NCI-H748 treated with DMSO at 0.1 percent for 48 hours (cell line): ENCODE measurements around the gene AKR1C1.
"Not testable (repeated sequence)": the region's sequence is repeated elsewhere in the genome, so short reads cannot be mapped to it uniquely, and the experiment has no call there.

Experiments
- DNase-seq: peaks from one replicate; lab custom pipeline; 2025; lab: John Stamatoyannopoulos, UW

The AKR1C1 gene

DNA sequence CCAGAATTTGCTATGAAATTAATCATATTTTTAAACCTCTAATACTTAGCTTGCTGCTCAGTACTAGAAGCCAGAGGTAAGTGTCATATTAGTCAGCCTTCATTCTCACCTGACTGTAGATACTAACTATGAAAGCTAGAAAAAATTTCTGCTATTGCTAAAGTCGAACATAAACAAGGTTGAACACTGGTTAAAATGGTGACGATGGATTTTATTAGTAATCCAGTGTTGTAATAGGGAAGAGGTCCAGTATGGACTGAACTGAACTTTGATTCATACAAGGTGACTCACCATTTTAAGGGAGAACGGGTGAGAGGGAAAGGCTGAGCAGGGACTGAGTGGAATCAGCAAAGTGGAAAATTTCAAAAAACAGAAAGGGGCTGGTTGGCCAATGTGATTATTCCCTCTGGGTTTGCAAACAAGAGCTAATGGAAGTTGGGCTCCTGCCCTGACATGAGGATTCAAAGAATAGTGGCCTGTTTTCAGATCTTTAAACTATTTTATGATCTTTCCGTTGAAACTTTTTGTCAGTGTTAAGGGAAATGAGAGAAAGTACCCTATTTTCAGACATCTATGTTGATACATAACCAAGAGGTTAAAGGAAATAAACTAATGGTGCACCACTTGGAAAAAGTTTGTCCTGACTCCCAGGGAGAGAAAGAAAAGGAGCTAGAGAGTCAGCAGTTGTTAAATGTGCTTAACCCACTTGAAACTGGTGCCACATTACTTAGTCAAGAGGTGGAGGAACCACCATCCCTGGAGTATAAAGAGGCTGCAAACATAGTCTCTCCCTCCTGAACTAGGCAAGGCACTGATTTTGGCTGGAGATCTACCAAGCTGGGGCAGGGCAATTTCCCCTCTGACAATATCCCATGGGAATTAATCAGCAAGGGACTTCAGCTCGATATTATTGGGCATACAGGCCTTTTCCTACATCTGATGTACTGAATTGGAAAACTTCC lies 15.3 kb upstream of the AKR1C1 start:
- no peak for DNase-seq

DNA sequence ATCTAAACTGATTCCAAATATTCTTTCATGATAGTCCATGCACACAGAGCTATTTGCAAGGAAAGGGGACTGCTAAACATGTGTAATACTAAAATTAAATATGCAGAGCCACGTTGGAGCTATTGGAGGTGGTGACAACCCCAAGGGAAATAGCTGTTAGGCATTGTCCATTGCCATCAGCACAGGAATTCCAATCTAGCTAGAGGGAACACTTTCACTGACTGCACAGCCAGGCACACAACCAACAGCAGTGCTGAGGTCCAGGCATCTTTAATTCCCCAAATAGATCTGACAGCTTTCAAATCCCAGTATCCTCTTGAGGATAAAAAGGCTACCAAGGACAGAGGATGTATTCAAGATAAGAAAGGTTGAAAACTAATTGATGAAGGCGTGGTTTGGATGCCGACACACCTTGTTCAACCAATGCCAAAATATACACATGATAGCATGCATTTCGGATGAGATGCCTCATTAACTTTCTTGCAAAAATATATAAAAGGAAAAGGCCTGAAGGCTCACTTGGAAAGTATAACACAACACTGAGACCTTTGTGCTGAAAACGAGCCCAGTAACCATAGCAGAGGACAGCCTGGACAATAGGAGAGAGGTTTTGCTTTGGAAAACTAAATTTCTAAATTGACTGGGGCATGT lies 11.6 kb upstream of the AKR1C1 start:
- DNase-seq: not testable (repeated sequence)

DNA sequence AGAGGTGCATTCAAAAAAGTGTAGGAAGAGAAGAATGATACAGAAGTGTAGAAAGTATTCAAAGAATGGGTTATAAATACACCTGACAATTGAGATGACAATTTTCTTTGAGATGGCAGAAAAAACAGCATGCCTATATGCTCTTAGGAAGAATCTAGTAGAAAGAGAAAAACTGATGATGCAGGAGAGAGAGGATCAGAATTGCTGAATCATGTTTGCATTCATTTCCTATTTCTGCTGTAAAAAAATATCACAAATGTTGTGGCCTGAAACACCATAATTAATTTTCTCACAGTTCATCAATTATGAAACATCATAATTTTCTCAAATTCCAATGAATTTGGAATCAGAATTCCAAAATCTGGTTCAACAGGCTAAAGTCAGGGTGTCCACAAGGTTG lies 9.8 kb upstream of the AKR1C1 start:
- no peak for DNase-seq

DNA sequence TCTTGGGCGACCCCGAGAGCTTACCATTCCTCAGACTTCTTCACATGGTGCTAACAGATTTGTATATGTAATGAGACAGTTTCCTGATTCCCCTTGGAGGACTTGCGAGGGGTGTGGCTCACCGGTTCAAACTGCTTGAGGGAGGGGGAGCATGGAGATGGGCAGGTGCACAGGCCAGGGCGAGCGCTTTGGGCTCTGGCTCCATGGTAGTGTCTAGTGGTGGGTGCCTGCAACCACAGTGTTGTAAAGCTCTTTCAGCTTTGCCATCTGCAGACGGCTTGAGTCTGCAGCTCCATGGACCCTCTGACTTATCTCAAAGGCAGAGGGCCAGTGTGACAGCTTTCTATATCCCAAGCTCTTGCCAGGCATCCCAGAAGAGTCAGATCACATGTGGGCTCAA lies 7.1 kb upstream of the AKR1C1 start:
- not testable (repeated sequence) for DNase-seq

DNA sequence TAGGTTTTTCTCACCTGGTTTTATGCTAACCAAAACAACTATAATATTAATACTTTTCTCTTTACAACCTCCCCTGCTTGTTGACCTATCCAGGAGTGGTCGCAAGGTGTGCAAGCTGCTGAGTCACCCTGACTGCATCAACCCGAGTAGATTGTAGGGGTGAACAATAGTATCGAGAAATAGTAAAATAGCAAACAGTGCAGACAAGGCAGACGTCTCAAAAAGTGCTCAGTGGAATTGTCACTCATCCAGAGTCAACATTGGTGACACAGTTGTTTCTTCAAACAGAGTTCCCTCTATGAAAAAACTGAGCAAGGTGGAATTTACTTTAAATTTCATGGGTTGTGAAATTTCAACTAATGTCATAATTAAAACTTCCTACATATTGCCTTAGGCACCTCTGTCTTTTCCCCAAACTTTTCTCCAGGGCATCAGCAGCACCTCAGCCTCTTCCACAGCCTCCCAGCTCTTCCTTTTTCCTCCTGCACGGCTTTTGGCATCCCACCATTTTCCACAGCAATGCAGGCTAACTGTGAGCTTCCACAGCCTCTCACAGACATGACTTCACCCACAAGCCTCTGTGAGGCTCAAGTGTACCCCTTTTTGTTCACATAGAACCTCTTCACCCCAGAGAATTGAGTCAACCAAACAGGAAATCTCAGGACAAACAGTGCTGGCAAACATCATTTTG lies 6.1 kb upstream of the AKR1C1 start:
- DNase-seq: not testable (repeated sequence)

DNA sequence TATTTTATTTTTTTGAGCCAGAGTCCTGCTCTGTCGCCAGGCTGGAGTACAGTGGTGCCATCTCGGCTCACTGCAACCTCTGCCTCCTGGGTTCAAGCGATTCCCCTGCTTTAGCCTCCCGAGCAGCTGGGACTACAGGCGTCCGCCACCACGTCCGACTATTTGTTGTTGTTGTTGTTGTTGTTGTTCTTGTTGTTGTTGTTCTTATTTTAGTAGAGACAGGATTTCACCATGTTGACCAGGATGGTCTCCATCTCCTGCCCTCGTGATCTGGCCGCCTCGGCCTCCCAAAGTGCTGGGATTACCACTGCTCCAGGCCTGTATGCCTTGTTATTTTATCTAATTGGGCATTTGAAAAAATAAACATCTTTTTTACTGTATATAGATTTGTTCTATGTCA lies 1.7 kb upstream of the AKR1C1 start:
- DNase-seq: not testable (repeated sequence)

DNA sequence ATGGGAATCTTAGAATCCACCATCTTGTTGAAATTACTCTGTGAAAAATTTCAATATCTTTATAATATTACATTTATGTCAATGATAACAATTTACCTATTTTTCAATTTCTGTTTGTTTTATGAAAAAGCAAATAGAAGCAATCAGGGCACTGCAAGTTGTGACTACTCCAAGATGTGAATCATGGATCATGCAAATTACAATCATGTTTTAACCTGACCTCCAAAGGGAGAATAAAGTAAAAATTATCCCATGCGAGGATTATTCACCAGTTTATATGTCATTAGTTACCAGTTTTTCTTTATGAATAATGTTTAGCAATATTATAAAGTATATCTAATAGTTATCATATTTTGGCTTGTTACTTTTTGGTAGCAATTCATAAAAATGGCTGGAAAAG lies 907 bp upstream of the AKR1C1 start:
- DNase-seq: not testable (repeated sequence)

DNA sequence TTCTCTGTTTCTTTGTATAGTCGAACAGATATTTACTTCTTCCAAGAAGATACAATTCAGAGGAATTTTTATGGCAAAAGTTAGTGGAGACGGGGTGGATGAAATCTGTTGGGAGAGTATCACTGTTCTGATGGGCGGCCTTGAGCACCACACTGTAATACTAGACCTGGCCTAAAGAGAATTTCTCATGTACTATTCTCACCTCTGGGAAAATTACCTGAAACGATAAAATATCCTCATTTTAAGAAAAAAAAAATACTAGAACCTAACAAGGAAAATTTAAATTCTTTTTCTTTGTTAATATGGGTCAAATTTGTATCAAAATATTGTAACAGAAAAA lies 570 bp downstream of the AKR1C1 start:
- DNase-seq: not testable (repeated sequence)

DNA sequence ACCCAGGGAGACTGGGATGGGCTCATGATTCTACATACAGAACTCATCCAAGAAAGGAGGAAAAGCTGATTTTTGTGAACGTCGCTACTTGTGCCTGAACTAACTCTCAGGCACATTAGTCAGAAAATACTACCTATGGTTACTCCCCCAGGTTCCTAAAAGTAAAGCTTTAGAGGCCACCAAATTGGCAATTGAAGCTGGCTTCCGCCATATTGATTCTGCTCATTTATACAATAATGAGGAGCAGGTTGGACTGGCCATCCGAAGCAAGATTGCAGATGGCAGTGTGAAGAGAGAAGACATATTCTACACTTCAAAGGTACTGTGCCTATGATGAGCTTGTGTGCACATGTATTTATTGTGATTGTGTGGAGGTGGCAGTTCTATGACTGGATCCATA lies 2.5 kb downstream of the AKR1C1 start:
- DNase-seq: not testable (repeated sequence)

DNA sequence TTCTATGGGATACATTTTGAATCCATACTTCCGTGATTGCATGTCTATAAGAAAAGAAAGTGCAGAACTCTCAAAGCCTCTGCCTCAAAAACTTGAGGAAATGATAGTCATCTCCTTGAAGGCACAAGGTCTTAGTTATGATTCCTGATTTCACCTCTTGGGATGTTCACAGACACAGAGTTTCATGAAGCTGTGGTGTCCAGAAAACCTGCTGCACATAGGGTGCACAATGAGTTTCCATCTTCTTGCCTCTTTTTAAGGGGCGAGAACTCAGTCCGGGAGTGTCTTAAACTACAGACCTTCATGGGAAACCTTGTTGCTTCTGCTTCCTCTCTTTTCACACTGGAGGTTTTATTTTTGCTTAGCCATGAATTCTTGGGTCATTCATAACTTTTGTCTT lies 4.0 kb downstream of the AKR1C1 start:
- DNase-seq: not testable (repeated sequence)

DNA sequence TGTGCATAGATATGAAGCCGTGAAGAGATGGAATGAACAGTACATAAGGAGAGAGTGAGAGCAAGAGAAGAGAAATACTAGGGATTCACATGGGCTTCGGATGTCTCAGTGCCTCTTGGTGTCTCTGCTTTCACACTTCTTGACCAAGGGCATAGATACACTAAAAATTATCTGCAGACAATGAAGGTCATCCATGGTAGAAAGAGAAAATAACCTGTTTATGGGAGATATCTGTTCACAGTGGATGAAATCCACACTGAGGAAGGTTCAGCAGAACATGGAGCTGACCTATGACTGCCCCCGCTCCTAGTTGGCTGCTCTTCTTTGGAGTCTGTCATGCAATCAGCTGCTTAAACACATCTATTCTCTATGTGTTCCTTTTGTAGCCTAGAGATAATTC lies 6.1 kb downstream of the AKR1C1 start:
- DNase-seq: not testable (repeated sequence)

DNA sequence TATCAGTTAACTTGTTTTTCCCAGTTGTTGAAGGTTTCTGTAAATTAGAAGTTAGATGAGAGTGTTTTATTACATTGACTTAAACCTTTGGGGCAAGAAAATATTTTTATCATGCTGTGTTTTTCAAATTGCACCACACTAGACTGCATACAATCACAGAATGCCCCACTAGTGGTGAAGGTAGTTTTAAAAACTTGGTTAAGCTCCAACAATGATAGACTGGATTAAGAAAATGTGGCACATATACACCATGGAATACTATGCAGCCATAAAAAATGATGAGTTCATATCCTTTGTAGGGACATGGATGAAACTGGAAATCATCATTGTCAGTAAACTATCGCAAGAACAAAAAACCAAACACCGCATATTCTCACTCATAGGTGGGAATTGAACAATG lies 7.1 kb downstream of the AKR1C1 start:
- DNase-seq: not testable (repeated sequence)

DNA sequence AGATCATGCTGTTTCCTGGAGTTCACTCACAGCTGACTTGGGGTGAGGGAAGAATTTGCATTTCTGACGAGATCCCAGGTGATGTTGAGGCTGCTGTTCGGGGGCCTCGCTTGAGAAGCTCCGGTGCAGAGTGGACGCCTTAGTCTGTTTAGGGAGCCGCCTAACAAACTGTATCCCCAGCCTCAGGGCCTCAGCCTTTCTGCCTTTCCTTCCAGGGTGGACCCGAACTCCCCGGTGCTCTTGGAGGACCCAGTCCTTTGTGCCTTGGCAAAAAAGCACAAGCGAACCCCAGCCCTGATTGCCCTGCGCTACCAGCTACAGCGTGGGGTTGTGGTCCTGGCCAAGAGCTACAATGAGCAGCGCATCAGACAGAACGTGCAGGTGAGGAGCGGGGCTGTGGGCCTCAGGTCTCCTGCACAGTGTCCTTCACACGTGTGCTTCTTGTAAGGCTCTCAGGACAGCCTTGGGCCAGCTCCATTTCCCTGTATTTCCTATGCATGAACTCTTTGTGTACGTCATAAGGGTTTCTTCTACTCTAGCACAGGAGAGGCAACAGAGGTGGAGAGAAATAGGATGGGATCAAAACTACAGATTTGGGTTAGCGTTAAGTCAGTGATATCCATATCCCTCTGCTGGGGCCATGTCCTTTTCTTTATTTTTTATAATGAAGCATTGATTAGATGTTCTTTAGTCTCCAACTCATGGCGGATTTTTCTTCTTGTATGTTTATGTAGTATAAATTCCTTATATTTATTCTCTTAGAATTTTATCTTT lies 9.3 kb downstream of the AKR1C1 start:
- not testable (repeated sequence) for DNase-seq

DNA sequence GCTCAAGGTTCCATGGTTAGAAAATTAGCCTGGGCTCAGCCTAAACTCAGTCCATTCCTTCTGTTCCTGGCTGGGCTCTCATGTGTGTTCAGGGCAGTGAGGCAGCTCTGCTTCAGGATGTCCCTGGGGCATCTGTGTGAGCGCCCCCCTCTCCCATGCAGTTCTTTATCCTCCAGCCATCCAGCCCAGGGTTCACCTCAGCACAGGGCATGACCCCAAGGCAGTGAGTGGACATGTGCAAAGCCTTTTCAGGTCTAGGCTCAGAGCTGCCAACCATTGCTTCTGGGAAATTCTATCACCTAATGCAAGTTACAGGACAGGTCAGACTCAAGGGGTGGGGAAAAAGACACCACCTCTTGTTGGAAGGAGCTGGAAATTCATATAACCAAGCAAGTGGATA lies 10.1 kb downstream of the AKR1C1 start:
- DNase-seq: not testable (repeated sequence)

DNA sequence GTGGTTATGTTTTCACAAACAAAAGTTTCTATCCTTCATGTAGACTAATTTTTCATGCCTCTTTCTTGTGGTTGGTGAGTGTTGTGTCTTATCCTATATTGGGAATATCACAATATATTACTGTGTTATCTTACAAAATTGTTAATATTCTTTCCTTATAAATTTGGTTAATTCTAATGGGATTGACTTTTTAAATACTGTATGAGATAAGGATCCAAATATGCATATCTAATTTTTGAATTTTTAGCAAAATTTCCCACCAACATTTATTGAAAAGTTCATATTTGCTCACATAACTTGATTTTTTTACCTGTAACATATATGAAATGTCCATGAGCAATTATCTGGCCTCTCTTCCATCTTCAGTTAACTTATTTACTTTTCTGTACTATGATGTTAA lies 11.2 kb downstream of the AKR1C1 start:
- not testable (repeated sequence) for DNase-seq

DNA sequence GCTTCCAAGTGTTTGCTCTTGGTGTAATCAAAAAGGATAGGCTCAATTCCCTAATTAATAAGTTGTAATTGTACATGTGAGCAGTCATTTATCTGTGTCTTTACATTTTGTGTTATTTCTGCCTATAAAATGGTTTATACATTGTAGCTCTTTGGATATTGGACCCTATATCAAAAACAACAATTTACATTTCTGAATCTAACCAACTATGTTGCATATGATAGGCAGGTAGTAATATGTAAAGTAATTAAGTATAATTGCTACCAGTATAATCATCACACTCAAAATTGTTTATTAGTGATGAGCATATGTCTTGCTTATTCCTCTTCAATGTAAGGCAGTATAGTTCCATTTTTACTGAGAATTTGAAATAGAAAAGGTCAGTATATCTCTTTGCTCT lies 13.8 kb downstream of the AKR1C1 start:
- no peak for DNase-seq

DNA sequence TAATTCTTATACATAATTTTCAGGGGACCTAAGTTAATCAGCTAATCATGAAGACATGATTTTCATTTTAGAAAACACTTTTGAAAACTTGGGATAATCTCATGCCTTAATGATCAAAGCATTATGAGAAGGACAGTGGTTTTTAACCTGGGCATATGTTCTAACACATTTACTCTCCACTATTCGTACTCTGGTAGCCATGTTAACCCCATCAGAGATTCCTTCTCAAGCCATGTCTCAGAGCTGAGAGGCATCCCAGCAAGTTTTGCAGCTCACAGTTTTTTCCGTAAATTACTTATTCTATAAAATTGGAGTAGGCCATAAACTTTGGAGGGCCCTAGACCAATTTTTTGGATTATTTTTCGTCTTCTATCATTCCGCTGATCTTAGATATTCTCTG lies 15.7 kb downstream of the AKR1C1 start:
- no peak for DNase-seq

DNA sequence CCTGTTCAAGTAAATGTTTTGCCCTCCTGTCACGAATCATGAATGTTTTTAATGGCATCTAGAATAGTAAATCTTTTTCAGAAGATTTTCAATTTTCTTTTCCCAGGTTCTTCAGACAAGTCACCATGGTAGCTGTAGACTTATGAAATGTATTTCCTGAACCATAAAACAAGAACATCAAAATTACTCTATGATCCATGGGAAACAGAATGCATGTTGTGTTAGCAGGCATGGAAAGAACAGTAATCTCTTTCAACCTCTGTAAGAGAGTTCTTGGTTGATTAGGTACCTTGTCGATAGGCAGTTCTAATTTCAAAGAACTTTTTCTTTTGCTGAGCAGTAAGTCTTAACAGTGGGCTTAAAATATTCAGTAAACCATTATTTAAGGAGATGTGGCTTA lies 17.6 kb downstream of the AKR1C1 start:
- DNase-seq: no peak

DNA sequence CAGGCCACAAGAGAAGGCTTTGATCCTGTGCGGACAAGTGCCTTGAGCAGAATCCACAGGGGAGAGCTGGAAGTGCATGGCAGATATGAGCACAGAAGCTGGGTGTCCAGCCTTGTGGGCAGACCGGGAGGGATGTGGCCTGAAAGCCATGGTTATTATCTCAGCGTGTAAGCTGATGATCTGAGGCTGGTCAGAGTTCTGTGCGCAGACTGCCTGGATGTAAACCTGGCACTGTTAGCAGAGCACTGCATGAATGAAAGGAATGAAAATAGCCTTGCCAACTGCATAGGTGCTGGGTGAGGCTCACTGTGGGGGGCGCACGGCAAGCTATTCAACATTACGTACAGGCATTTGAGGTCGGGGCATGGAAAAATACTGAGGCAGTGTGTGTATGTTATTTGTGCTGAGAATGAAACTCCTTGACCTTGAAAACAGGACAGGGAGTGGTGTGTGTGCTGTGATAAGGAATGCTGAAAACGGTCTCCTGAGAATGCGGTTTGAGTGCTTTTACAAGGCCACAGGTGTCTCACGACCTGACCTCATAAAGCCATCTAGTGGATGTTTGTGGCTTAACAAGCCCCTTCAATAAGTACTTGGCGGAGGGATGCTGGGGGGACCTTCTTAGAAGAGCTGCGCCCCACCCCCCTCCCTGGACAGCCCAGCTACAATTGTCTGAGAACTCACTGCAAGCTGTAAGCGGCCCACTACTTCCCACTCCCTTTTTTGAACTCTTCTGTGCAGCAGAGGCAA lies 18.7 kb downstream of the AKR1C1 start:
- DNase-seq: no peak

DNA sequence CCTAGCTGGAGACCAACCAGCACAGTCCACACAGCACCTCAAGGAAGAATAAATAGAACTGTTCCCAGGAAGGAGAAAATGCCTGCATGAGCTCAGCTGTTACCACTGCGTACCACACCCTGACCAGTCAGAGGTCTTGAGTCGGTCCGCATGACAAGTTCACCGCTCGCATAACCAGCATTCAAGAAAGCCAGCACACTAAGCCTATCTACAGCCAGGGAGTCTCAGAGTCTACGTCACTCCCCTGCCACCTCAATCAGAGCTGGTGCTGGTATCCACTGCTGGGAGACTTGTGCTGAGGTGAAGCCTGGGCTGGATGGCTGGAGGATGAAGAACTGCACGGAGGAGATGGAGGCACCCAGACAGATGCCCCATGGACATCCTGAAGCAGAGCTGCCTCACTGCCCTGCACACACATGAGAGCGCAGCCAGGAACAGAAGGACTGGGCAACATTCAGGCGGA lies 19.6 kb downstream of the AKR1C1 start:
- no peak for DNase-seq

DNA sequence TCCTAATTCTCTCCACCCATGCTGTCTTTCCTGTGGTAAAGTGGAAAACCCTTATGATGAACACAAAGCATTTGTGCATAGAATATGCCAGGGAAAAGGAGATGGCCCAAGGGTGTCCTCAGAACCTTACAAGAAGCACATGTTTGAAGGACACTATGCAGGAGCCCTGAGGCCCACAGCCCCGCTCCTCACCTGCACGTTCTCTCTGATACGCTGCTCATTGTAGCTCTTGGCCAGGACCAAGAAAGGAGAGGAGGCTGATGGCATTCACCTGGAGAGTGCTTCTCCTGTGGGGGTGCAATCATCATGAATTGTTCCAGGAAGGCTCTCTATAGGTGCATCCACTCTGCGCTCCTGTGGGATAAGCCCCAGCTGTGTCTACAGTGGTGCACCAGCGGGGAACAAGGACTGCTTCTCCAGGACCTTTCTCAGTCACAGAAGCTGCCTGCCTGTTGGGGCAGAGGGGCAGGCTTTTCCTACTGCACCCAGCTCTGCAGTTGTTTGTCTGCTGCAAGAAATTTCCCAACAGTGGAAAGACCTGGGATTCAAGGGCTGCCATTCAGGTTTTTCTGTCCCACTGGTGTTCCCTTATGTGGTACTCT lies 20.5 kb downstream of the AKR1C1 start:
- DNase-seq: no peak
